ENCODE data around the gene HIP1. TPM values are rescaled to one million over a fixed set of nuclear protein-coding genes. Genes with fewer than 3 reads are reported as not detected.

Gene HIP1
- total and polyA plus RNA-seq, 9 of the 15 experiments (the other 6 are each of a cell fraction or from before 2014, with no cell fraction given): 2.4 to 13.7 (median 9.5) TPM

DNA sequence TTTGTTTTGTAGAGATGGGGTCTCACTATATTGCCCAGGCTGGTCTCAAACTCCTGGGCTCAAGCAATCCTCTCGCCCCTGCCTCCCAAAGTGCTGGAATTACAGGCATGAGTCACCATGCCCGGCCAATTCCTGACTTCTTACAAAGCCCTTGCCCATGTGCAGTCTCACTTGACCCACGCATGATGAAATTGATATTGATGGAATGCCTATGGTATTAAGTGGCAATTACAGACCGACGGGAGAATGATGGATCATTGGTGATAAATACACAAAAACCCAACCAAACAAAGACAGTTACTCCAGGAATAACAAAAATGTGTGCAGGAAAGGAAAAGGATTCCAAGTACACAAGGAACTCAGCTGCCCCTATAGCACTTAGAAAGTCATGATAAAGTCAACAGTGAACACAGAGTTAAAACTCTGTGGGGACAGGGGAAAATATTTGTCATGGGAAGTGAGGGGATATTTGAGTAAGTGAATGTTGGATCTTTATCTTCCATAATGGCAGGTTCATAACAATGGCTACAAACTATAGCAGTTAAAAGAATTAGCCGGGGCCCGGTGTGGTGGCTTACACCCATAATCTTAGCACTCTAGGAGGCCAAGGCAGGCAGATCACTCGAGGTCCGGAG is 21.6 kb downstream of the HIP1 start:
- TF ChIP-seq CGGBP1 (CRISPR knock-in tag; IDR thresholded peaks at IDR 0.05) (no peak), ZNF121 (CRISPR knock-in tag; conservative IDR thresholded peaks at IDR 0.05) (peak; percentile 70), L3MBTL2 (IDR thresholded peaks at IDR 0.05) (no peak), BRF1 (IDR thresholded peaks at IDR 0.05; ENCODE audit: borderline replicate concordance, extremely low read depth, insufficient read length) (no peak), GATA2 (CRISPR knock-in tag; IDR thresholded peaks at IDR 0.05) (no peak), ZNF589 (CRISPR knock-in tag; IDR thresholded peaks at IDR 0.05; ENCODE audit: low read depth) (no peak)
- Histone ChIP-seq H3K4me1 (replicated peaks in 1 of 2; ENCODE audit: control insufficient read depth in 2 of 2, insufficient read depth in 2 of 2, low read length in 2 of 2) (no peaks in the 10 kb centered on the region; a peak in 2 of 5 replicates), H3K36me3 (ENCODE audit: control insufficient read depth, insufficient read depth, low read length) (peaks cover 2% of the 10 kb centered on the region; the same call in 1 of the 3 replicates), H3K9ac (ENCODE audit: insufficient read depth in 1 of 2, low read depth in 2 of 2, low read length in 2 of 2) (no peak overlapping the region), H3K9me3 (replicated peaks; ENCODE audit: control insufficient read depth, insufficient read depth, low read depth, low read length) (no peaks in the 10 kb centered on the region), H2AFZ (ENCODE audit: low read depth, low read length) (no peak overlapping the region), H4K20me1 (replicated peaks; ENCODE audit: control insufficient read depth, insufficient read depth, low read length) (no peaks in the 10 kb centered on the region), H3K4me2 (ENCODE audit: insufficient read depth, low read length) (no peak overlapping the region), H3K4me3 (no peak overlapping the region), H3K79me2 (ENCODE audit: control insufficient read depth, insufficient read depth, low read length) (no peaks in the 10 kb centered on the region), H3K27me3 (ENCODE audit: control insufficient read depth in 2 of 2, insufficient read depth in 2 of 2, low read length in 2 of 2) (no peaks in the 10 kb centered on the region), H3K9me1 (ENCODE audit: control insufficient read depth, insufficient read depth, low read length) (no peaks in the 10 kb centered on the region), H3K27ac (ENCODE audit: extremely low read depth, low read depth, low read length) (no peak overlapping the region)
- FAIRE-seq (no peak), ATAC-seq (no peak), DNase-seq (ENCODE audit: extremely low read depth in 1 of 4, low spot score in 3 of 4) (no peak)
- ChIA-PET POLR2A (no interaction called here), CTCF (ENCODE audit: low intra/inter-chr PET ratio) (no interaction called here)
- BruUV-seq (replicated peaks): no TSS peak
- WGBS (ENCODE audit: insufficient coverage, low coverage, missing lambda C conversion rate): 80% methylated on average over 9 of the region's 9 CpGs
- in situ Hi-C loops (cut with MboI) (no loop called here), intact Hi-C loops (cut with micrococcal nuclease) (no loop called here)
